IMR-90 (cell line): ENCODE measurements around the gene TEX261. TPM values are rescaled to one million over a fixed set of nuclear protein-coding genes. Genes with fewer than 3 reads are reported as not detected.

Experiments used
- ATAC-seq: fragments of 200-7000 bp; cut with Tn5 transposase; 2 replicates; pipeline ENCODE4 v1.9.1; 2020; ENCODE audit warnings: low read depth, mild to moderate bottlenecking, moderate library complexity
- BruUV-seq: library from RNA; stranded (reverse); fragments of 400-500 nt; replicated peaks from 2 replicates; lab custom pipeline; 2021; lab: Mats Ljungman, UMichigan
- CTCF ChIA-PET: fragments of 300-600 bp; formaldehyde crosslinking; extraction: SDS; loops from one replicate; lab custom pipeline; 2021; ENCODE audit warnings: antibody characterized with exemption; lab: Yijun Ruan, JAX
- POLR2A ChIA-PET: fragments of 300-600 bp; sonication (Branson Sonifier 250); formaldehyde crosslinking; loops from one replicate; lab custom pipeline; 2022; ENCODE audit warnings: antibody characterized with exemption; ENCODE audit not compliant: unreplicated experiment; lab: Charles Lee
- DNase-seq: peaks from one replicate; pipeline ENCODE4 v3.0.0; 2013
- H2AFZ ChIP-seq: replicated peaks from 2 replicates; pipeline ENCODE3; 2013; ENCODE audit warnings: low read length, mild to moderate bottlenecking; ENCODE audit not compliant: poor library complexity
- H2AK5ac ChIP-seq: 2 replicates; pipeline ENCODE4 v1.6.1; 2013; ENCODE audit warnings: low read depth, low read length, inconsistent platforms
- H2AK9ac ChIP-seq: replicated peaks from 2 replicates; pipeline ENCODE3; 2013; ENCODE audit warnings: mild to moderate bottlenecking, low read depth, low read length, moderate library complexity; ENCODE audit not compliant: poor library complexity
- H2BK120ac ChIP-seq: 2 replicates; pipeline ENCODE4 v1.6.1; 2013; ENCODE audit warnings: low read depth, low read length, inconsistent platforms
- H2BK15ac ChIP-seq: 3 replicates; pipeline ENCODE4 v1.6.1; 2013; ENCODE audit warnings: low read depth, low read length, inconsistent platforms
- H2BK20ac ChIP-seq: 2 replicates; pipeline ENCODE4 v1.6.1; 2013; ENCODE audit warnings: low read depth, mild to moderate bottlenecking, inconsistent platforms, low read length, moderate library complexity
- H2BK5ac ChIP-seq: 2 replicates; pipeline ENCODE4 v1.6.1; 2013; ENCODE audit warnings: mild to moderate bottlenecking, low read depth, low read length, inconsistent platforms; ENCODE audit not compliant: poor library complexity, severe bottlenecking
- H3K14ac ChIP-seq: replicated peaks from 2 replicates; pipeline ENCODE4 v1.6.1; 2013; ENCODE audit warnings: low read depth, low read length, inconsistent platforms
- H3K18ac ChIP-seq: 2 replicates; pipeline ENCODE4 v1.6.1; 2013; ENCODE audit warnings: low read depth, low read length, control low read depth
- H3K23ac ChIP-seq: 2 replicates; pipeline ENCODE4 v1.6.1; 2013; ENCODE audit warnings: low read depth, low read length, inconsistent platforms
- H3K27ac ChIP-seq: 2 replicates; pipeline ENCODE4 v1.5.1; 2013; ENCODE audit warnings: mild to moderate bottlenecking, control low read depth, low read length; ENCODE audit not compliant: insufficient read depth
- H3K27me3 ChIP-seq: 2 replicates; pipeline ENCODE4 v1.6.1; 2013; ENCODE audit warnings: low read length; ENCODE audit not compliant: control insufficient read depth, insufficient read depth
- H3K36me3 ChIP-seq: 2 replicates; pipeline ENCODE4 v1.6.1; 2013; ENCODE audit warnings: low read length, mixed read lengths; ENCODE audit not compliant: control insufficient read depth, insufficient read depth
- H3K4ac ChIP-seq: 2 replicates; pipeline ENCODE4 v1.6.1; 2013; ENCODE audit warnings: low read depth, low read length, inconsistent platforms
- H3K4me1 ChIP-seq: 2 replicates; pipeline ENCODE4 v1.6.1; 2013; ENCODE audit warnings: low read length, mixed read lengths; ENCODE audit not compliant: control insufficient read depth, insufficient read depth
- H3K4me2 ChIP-seq: 2 replicates; pipeline ENCODE4 v1.6.1; 2013; ENCODE audit warnings: low read depth, mild to moderate bottlenecking, control low read depth, low read length, moderate library complexity
- H3K4me3 ChIP-seq: 2 replicates; pipeline ENCODE4 v1.5.1; 2013; ENCODE audit warnings: low read depth, mild to moderate bottlenecking, control low read depth, low read length, moderate library complexity; ENCODE audit not compliant: insufficient read depth
- H3K56ac ChIP-seq: 2 replicates; pipeline ENCODE4 v1.6.1; 2013; ENCODE audit warnings: low read length, inconsistent platforms; ENCODE audit not compliant: insufficient read depth; ENCODE audit errors: extremely low read depth
- H3K79me1 ChIP-seq, 2 experiments: 2 replicates each; pipeline ENCODE4 v1.6.1; 2013; ENCODE audit warnings: low read length in 2 of 2, inconsistent platforms in 1 of 2, low read depth in 1 of 2
- H3K9ac ChIP-seq: 2 replicates; pipeline ENCODE4 v1.6.1; 2013; ENCODE audit warnings: low read depth, low read length, control low read depth
- H3K9me1 ChIP-seq: 2 replicates; pipeline ENCODE4 v1.6.1; 2013; ENCODE audit warnings: low read length, inconsistent platforms; ENCODE audit not compliant: insufficient read depth
- H3K9me3 ChIP-seq: 2 replicates; pipeline ENCODE4 v1.6.1; 2013; ENCODE audit warnings: low read length; ENCODE audit not compliant: control insufficient read depth, insufficient read depth
- H4K20me1 ChIP-seq: 2 replicates; pipeline ENCODE4 v1.6.1; 2013; ENCODE audit warnings: low read length, inconsistent platforms; ENCODE audit not compliant: insufficient read depth
- H4K5ac ChIP-seq: 2 replicates; pipeline ENCODE4 v1.6.1; 2013; ENCODE audit warnings: mild to moderate bottlenecking, low read depth, low read length, control low read depth
- H4K8ac ChIP-seq, 2 experiments: 2 replicates each; pipeline ENCODE4 v1.6.1; 2013; ENCODE audit warnings: low read depth in 2 of 2, low read length in 2 of 2, control low read depth in 1 of 2, inconsistent platforms in 1 of 2
- H4K91ac ChIP-seq: 2 replicates; pipeline ENCODE4 v1.6.1; 2013; ENCODE audit warnings: low read depth, low read length, inconsistent platforms; ENCODE audit not compliant: insufficient read depth
- ELK1 ChIP-seq: fragments of 150-350 bp; IDR thresholded peaks from 2 replicates; pipeline ENCODE4 v1.6.1; 2016; ENCODE audit warnings: low read depth, mild to moderate bottlenecking, low read length, moderate library complexity, borderline replicate concordance
- MAZ ChIP-seq: IDR thresholded peaks from 2 replicates; pipeline ENCODE4 v1.6.1; 2012; ENCODE audit warnings: low read depth, mild to moderate bottlenecking, low read length, improper control_type of control experiment, moderate library complexity, borderline replicate concordance
- MXI1 ChIP-seq: IDR thresholded peaks from 2 replicates; pipeline ENCODE4 v1.6.1; 2012; ENCODE audit warnings: low read depth, mild to moderate bottlenecking, low read length, moderate library complexity, borderline replicate concordance
- WGBS, 2 experiments: methylation state at CpG; one replicate each; pipeline versions ENCODE4 v1.1.5 to v1.1.7; 2013; ENCODE audit warnings: missing lambda C conversion rate in 2 of 2; ENCODE audit not compliant: insufficient read length in 1 of 2; ENCODE audit errors: extremely low coverage in 2 of 2; 5-methylcytosine and 5-hydroxymethylcytosine counted together
- dilution Hi-C: fragments of 300-500 bp; cut with HindIII; formaldehyde crosslinking; loops from one replicate; pipeline ENCODE4 v1.14.3; 2018; ENCODE audit warnings: low sequenced_read_pairs; ENCODE audit not compliant: unreplicated experiment
- in situ Hi-C: fragments of 300-500 bp; cut with MboI; formaldehyde crosslinking; loops from 3 replicates; pipeline ENCODE4 v1.14.3; 2019; ENCODE audit warnings: low sequenced_read_pairs, inconsistent platforms, mixed read lengths
- intact Hi-C: fragments of 100-400 bp; cut with micrococcal nuclease; formaldehyde crosslinking; loops from 2 replicates; pipeline ENCODE4 v1.10.0; 2022
- polyA plus RNA-seq, 3 experiments: library from polyadenylated mRNA; depleted of rRNA; stranded (reverse); fragments of >200 nt; gene quantifications; 2 replicates each; pipeline ENCODE4 v1.2.3, GENCODE V29; 2012; ENCODE audit warnings: low replicate concordance in 1 of 3
- total RNA-seq: library from RNA; depleted of rRNA; stranded (reverse); fragments of >200 nt; gene quantifications from 2 replicates; pipeline ENCODE4 v1.2.3, GENCODE V29; 2012

The TEX261 gene
- total and polyA plus RNA-seq, 2 of the 4 experiments (the other 2 are of a cell fraction): 26.3 to 69.8 TPM

- H2BK20ac ChIP-seq: no peak overlapping the region
- CTCF ChIA-PET: interaction anchor here (1.3 to 1.5 kb wide), 2 partner anchors 8 to 10 kb away, joined by 4 to 8 read pairs; no protein-coding TSS in a partner anchor
- in situ Hi-C loops: no loop called here
Observed at GRCh38 chr2:70937866-70938585, 56.6 kb downstream of the TEX261 start.

More at GRCh38 chr2:70937866-70938585, 56.6 kb downstream of the TEX261 start:
- no peaks in the 10 kb centered on the region for H3K4me1 ChIP-seq
- TF ChIP-seq ELK1 (no peak), MAZ (no peak), MXI1 (no peak)
- intact Hi-C loops (no loop called here), dilution Hi-C loops (no loop called here)
- WGBS, 2 experiments: no CpG with 5 or more reads among the region's 10 CpGs
- H3K18ac ChIP-seq: no peak overlapping the region
- H3K23ac ChIP-seq: no peak overlapping the region
- no peak overlapping the region for H3K4me2 ChIP-seq
- no peak overlapping the region for H2BK5ac ChIP-seq
- POLR2A ChIA-PET: no interaction called here
- H4K91ac ChIP-seq: no peak overlapping the region
- H3K79me1 ChIP-seq: no peaks in the 10 kb centered on the region
- no peak overlapping the region for H2BK15ac ChIP-seq
- peaks cover 3% of the 10 kb centered on the region; the same call in 1 of the 2 replicates for H3K27me3 ChIP-seq
- no peak for ATAC-seq
- no peak overlapping the region for H2BK120ac ChIP-seq
- H3K9ac ChIP-seq: no peak overlapping the region
- no TSS peak for BruUV-seq
- no peak overlapping the region for H2AK5ac ChIP-seq
- no peaks in the 10 kb centered on the region for H3K9me3 ChIP-seq
- no peak overlapping the region for H3K56ac ChIP-seq
- no peak overlapping the region for H4K5ac ChIP-seq
- no peak overlapping the region for H3K27ac ChIP-seq
- no peaks in the 10 kb centered on the region for H3K9me1 ChIP-seq
- no peak overlapping the region for H2AK9ac ChIP-seq
- no peak overlapping the region for H3K4me3 ChIP-seq
- H3K4ac ChIP-seq: no peak overlapping the region
- no peaks in the 10 kb centered on the region for H3K36me3 ChIP-seq
- H4K8ac ChIP-seq: no peak overlapping the region
- H2AFZ ChIP-seq: no peak overlapping the region
- no peak overlapping the region for H3K14ac ChIP-seq
- H4K20me1 ChIP-seq: no peaks in the 10 kb centered on the region; the same call in none of the 2 replicates
- DNase-seq: no peak
